Measurements from ENCODE around the gene GSK3B. TPM values are rescaled to one million over a fixed set of nuclear protein-coding genes. Genes with fewer than 3 reads are reported as not detected.

Gene GSK3B
- polyA plus RNA-seq, 1 experiment, result 43.4 TPM

DNA sequence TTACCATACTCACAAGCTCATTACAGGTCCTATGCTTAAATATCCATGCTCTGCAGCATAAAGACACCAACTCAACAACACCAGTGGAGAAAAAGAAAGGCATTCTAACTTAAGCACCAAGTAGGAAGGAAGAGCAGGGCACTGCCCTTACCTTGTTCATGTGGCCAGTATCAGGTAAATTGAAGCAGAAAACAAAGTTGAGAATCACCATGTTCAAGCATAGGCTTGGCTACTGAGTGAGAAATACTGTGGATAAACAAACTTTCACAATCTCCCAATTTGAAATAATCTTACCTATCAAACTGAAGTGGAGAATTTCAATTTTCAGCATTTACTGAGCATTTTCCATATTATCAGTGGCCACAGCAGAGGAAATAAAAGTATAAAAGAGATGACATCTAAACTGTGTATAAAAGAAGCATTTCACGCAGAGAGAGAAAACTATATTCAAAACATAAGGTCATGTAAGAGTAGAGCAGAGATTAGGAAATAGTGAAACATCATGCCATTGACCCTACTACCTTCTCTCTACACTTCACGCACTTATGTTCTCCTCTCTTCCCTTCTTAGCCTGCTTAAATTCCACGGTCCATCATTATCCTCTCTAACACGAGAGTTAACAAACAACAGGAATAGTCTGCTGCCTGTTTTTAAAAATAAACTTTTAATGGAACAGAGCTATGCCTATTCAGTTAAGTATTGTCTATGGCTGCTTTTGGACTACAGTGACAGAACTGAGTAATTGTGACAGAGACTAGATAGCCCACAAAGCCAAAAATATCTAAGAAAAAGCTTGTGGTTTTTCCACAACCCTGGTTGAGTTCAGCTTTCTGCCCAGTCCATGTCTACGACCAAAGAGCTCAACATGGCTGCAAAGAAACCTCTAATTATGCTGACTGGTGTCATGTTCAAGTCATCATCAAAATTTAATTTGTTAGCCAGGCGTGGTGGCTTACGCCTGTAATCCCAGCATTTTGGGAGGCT lies 169.8 kb downstream of the GSK3B start:
- Histone ChIP-seq H3K27me3 (ENCODE audit: control insufficient read depth, insufficient read depth, low read length) (no peaks in the 10 kb centered on the region), H3K9me3 (ENCODE audit: control insufficient read depth, insufficient read depth, low read length) (no peaks in the 10 kb centered on the region; the same call in 1 of the 2 replicates), H3K4me3 (ENCODE audit: low read depth, low read length) (no peak overlapping the region), H3K27ac (ENCODE audit: low read depth, low read length) (no peak overlapping the region)
- ChIA-PET POLR2A (no interaction called here), CTCF (no interaction called here)
- TF ChIP-seq, protein P1, sequence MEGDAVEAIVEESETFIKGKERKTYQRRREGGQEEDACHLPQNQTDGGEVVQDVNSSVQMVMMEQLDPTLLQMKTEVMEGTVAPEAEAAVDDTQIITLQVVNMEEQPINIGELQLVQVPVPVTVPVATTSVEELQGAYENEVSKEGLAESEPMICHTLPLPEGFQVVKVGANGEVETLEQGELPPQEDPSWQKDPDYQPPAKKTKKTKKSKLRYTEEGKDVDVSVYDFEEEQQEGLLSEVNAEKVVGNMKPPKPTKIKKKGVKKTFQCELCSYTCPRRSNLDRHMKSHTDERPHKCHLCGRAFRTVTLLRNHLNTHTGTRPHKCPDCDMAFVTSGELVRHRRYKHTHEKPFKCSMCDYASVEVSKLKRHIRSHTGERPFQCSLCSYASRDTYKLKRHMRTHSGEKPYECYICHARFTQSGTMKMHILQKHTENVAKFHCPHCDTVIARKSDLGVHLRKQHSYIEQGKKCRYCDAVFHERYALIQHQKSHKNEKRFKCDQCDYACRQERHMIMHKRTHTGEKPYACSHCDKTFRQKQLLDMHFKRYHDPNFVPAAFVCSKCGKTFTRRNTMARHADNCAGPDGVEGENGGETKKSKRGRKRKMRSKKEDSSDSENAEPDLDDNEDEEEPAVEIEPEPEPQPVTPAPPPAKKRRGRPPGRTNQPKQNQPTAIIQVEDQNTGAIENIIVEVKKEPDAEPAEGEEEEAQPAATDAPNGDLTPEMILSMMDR (IDR thresholded peaks at IDR 0.05; ENCODE audit: low read depth, low read length), result no peak
- DNase-seq (ENCODE audit: low read depth, low spot score), result no peak

DNA sequence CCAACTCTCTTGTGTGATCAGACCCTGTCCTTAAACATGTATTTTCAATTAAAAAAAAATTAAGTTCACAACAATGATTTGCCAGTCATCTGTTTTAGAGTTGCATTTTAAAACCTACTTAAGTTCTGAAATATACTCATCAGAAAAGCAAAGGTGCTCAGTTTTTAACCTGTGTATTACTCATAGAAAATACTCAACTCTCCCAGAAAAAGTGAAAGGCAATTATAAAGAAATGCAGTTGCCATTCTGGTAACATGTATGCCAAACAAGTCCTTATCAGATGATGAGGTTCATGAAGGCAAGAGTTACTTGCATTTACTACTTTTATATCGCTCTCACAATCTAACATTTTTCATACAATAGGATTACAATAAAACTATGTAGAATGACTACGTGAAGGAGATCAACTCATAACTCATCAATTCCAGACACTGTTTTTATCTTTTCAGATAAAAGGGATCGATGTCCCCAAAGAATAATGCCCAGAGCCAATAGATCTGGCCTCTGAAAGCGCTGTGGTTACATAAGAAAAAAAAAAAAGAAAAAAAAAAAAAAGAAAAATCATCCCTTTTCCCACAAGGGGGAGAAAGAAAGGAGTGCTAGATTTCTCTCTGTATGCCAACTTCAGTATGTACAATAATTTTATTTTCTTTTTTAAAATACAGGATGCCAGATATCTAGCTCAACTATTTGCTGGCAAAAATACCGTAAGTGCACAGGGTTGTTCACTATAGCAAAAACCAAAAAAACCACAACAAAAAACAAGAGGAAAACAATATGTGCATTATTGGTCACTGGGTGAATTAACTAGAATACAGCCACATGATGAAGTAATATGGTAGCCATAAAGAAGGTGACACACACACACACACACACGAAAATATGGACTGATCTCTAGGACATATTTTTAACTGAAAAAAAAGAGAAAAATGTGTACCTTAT lies 175.0 kb downstream of the GSK3B start:
- ChIA-PET POLR2A (no interaction called here), CTCF (interaction anchor here (0.7 kb wide), 1 partner anchor 27 kb away, joined by 3 read pairs; no protein-coding TSS in a partner anchor)
- Histone ChIP-seq H3K4me3 (ENCODE audit: low read depth, low read length) (no peak overlapping the region), H3K27me3 (ENCODE audit: control insufficient read depth, insufficient read depth, low read length) (no peaks in the 10 kb centered on the region), H3K27ac (ENCODE audit: low read depth, low read length) (no peak overlapping the region), H3K9me3 (ENCODE audit: control insufficient read depth, insufficient read depth, low read length) (no peaks in the 10 kb centered on the region)
- no peak for DNase-seq (ENCODE audit: low read depth, low spot score)
- TF ChIP-seq, protein P1 (IDR thresholded peaks at IDR 0.05; ENCODE audit: low read depth, low read length), result peak; percentile 28; the same call in 1 of the 2 replicates

DNA sequence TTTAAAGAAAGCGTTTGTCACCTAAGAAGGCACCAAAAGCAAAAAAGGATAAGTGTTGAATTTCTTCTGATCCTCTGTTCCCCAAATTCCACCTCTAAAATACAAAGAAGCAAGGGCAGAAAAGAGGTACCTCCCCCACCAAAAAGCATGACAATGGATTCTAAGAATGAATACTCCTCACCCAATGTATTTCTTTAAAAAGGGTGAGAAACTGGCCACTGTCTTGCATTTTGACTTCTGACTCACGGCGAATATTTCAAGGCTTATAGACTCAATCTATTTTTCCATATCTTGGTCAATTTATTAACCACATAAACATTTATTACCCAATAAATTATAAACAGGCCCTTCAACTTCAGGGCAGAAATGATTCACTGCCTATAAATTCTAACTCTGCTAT lies 181.2 kb downstream of the GSK3B start:
- no peak overlapping the region for H3K4me3 ChIP-seq (ENCODE audit: low read depth, low read length)
- no peak overlapping the region for H3K27ac ChIP-seq (ENCODE audit: low read depth, low read length)
- TF ChIP-seq, protein P1 (IDR thresholded peaks at IDR 0.05; ENCODE audit: low read depth, low read length), result no peak
- ChIA-PET CTCF (interaction anchor here (0.6 kb wide), 1 partner anchor 94 kb away, joined by 4 read pairs; no protein-coding TSS in a partner anchor), POLR2A (no interaction called here)
- no peaks in the 10 kb centered on the region for H3K9me3 ChIP-seq (ENCODE audit: control insufficient read depth, insufficient read depth, low read length)
- no peak for DNase-seq (ENCODE audit: low read depth, low spot score)
- no peaks in the 10 kb centered on the region for H3K27me3 ChIP-seq (ENCODE audit: control insufficient read depth, insufficient read depth, low read length)

DNA sequence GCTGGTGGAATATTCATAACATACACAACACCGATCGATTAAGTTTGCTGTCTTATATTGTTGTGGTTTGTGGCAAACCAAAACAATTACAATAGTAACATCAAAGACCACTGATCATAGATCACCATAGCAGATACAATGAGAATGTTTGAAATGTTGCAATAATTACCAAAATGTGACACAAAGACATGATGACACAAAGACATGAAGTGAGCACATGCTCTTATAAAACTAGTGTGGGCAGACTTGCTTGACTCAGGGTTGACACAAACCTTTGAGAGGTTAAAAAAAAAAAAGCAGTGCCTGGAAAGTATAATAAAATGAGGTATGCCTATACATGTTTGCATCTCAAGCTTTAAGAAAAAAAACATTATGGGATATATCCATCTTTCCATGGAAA lies 182.0 kb downstream of the GSK3B start:
- no peak for DNase-seq (ENCODE audit: low read depth, low spot score)
- H3K4me3 ChIP-seq (ENCODE audit: low read depth, low read length), result no peak overlapping the region
- TF ChIP-seq, protein P1 (IDR thresholded peaks at IDR 0.05; ENCODE audit: low read depth, low read length), result no peak
- CTCF ChIA-PET, result no interaction called here
- POLR2A ChIA-PET, result no interaction called here
- H3K27me3 ChIP-seq (ENCODE audit: control insufficient read depth, insufficient read depth, low read length), result no peaks in the 10 kb centered on the region
- H3K9me3 ChIP-seq (ENCODE audit: control insufficient read depth, insufficient read depth, low read length), result no peaks in the 10 kb centered on the region
- H3K27ac ChIP-seq (ENCODE audit: low read depth, low read length), result no peak overlapping the region

All from AG04450 (cell line).